GM12878 (cell line): Measurements from ENCODE around the gene GGCX. TPM values are rescaled to one million over a fixed set of nuclear protein-coding genes. Genes with fewer than 3 reads are reported as not detected.
A peak's percentile ranks its signal among the peaks of the same experiment; 100 is the strongest.

Source experiments
- EP300 ChIP-seq, 2 experiments: fragments of 150-350 bp in 1 of 2; IDR thresholded peaks; 2 replicates each; pipeline ENCODE4 v1.6.1; 2011 to 2012; ENCODE audit warnings: low read depth in 2 of 2, low read length in 2 of 2, borderline replicate concordance in 1 of 2, improper control_type of control experiment in 1 of 2, inconsistent platforms in 1 of 2; ENCODE audit not compliant: control insufficient read depth in 1 of 2
- FOS ChIP-seq: IDR thresholded peaks from 3 replicates; pipeline ENCODE4 v1.6.1; 2011; ENCODE audit warnings: borderline replicate concordance; ENCODE audit not compliant: insufficient read length; ENCODE audit errors: extremely low read depth
- IKZF2 ChIP-seq, 2 experiments: fragments of 450-650 bp; IDR thresholded peaks; 2 replicates each; pipeline ENCODE4 v1.6.1; 2017; ENCODE audit warnings: mild to moderate bottlenecking in 2 of 2, moderate library complexity in 2 of 2
- IRF4 ChIP-seq: IDR thresholded peaks from 2 replicates; pipeline ENCODE4 v1.6.1; 2011; ENCODE audit warnings: low read depth, low read length
- MXI1 ChIP-seq: fragments of 150-350 bp; IDR thresholded peaks from 2 replicates; pipeline ENCODE4 v1.6.1; 2011; ENCODE audit warnings: low read depth, mild to moderate bottlenecking, inconsistent platforms, low read length, improper control_type of control experiment
- NFYA ChIP-seq: IDR thresholded peaks from 2 replicates; pipeline ENCODE4 v1.6.1; 2011; ENCODE audit warnings: low read depth, mild to moderate bottlenecking, low read length, improper control_type of control experiment, borderline replicate concordance
- RB1 ChIP-seq: fragments of 450-650 bp; formaldehyde crosslinking; IDR thresholded peaks from 2 replicates; pipeline ENCODE4 v1.6.1; 2017; ENCODE audit warnings: mild to moderate bottlenecking, borderline replicate concordance
- SUZ12 ChIP-seq: fragments of 200-600 bp; sonication (generic); IDR thresholded peaks from one replicate; pipeline ENCODE4 v1.6.1; 2018; ENCODE audit warnings: antibody characterized with exemption, mild to moderate bottlenecking; ENCODE audit not compliant: unreplicated experiment
- polyA plus RNA-seq, 11 experiments: library from polyadenylated mRNA; depleted of rRNA in 4 of 11; unstranded in 6 of 11; stranded (reverse) in 5 of 11; fragments of >200 nt; fragmentation: Nextera tagmentation in 4 of 11; fragmentation: Illumina TruSeq in 1 of 11; extraction: Ambion mirVana in 4 of 11; extraction: Trizol in 1 of 11; gene quantifications; 1 replicate in 1 of 11; 2 replicates in 10 of 11; pipeline versions ENCODE4 v1.2.1 to v1.2.3, GENCODE V29; 2011 to 2016; ENCODE audit warnings: inconsistent platforms in 2 of 11, missing spikeins in 2 of 11, low read depth in 1 of 11
- total RNA-seq, 4 experiments: library from RNA; depleted of rRNA in 3 of 4; stranded (reverse); fragments of >200 nt in 3 of 4; fragmentation: Illumina TruSeq in 1 of 4; extraction: Trizol in 1 of 4; gene quantifications; 2 replicates each; pipeline versions ENCODE4 v1.2.1 to v1.2.3, GENCODE V29; 2013 to 2021
- TF ChIP-seq, protein P1 (sequence below): fragments of 450-650 bp; formaldehyde crosslinking; IDR thresholded peaks from 2 replicates; pipeline ENCODE4 v1.5.0; 2022; ENCODE audit warnings: mild to moderate bottlenecking, missing genetic modification characterization
- TF ChIP-seq, protein P2 (sequence below): fragments of 450-650 bp; IDR thresholded peaks from 2 replicates; pipeline ENCODE4 v1.6.1; 2016; ENCODE audit warnings: mild to moderate bottlenecking
- TF ChIP-seq, protein P3 (sequence below): IDR thresholded peaks from 2 replicates; pipeline ENCODE4 v1.6.1; 2011; ENCODE audit warnings: borderline replicate concordance, low read depth, mild to moderate bottlenecking, moderate library complexity, low read length; ENCODE audit not compliant: insufficient read depth, poor library complexity, severe bottlenecking
- TF ChIP-seq, protein P4 (sequence below): fragments of 450-650 bp; IDR thresholded peaks from 2 replicates; pipeline ENCODE4 v1.6.1; 2016; ENCODE audit warnings: mild to moderate bottlenecking, moderate library complexity, borderline replicate concordance

Gene GGCX
- total and polyA plus RNA-seq, 10 of the 15 experiments (the other 5 are each of a cell fraction or from before 2014, with no cell fraction given) = 18.1 to 52.7 (median 25.0) TPM

DNA sequence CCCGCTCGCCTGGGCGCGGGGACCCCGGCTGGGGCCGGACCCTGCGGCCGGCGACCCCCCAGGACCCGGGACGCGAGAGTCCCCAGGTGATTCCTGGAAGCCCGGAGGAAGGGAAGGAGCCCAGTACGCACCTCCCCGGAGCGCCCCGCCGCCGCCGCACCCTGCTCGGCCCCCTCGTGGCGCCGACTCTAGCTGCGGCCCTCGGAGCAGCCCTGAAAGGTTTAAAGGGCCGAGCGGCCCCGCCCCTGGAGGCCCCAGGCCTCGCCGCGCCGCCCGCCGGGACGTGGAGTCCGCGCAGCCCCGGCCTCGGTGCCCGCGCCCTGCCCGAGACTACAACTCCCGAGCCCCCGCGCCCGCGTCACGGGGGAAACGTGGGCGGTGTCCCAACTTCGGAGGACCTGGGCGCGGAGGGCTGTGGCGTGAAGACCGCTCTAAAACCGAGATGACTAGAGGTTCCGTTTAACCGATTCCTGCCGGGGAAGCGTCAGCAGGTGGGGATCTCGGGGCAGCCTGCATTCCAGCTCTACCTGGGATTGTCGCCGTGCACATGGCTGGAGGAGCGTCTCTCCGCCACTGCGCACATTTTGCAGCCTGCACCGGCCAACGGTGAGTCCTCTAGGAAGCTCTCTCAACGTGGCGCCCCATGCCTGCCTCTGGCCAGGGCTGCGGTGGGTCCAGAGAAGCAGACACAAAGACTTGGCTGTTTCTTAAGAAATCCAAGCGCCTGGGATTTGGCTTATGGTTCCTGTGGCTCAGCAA is 41.4 kb upstream of the GGCX start, which contains the start of gene TMEM150A (continued):
- TF ChIP-seq, protein P1, sequence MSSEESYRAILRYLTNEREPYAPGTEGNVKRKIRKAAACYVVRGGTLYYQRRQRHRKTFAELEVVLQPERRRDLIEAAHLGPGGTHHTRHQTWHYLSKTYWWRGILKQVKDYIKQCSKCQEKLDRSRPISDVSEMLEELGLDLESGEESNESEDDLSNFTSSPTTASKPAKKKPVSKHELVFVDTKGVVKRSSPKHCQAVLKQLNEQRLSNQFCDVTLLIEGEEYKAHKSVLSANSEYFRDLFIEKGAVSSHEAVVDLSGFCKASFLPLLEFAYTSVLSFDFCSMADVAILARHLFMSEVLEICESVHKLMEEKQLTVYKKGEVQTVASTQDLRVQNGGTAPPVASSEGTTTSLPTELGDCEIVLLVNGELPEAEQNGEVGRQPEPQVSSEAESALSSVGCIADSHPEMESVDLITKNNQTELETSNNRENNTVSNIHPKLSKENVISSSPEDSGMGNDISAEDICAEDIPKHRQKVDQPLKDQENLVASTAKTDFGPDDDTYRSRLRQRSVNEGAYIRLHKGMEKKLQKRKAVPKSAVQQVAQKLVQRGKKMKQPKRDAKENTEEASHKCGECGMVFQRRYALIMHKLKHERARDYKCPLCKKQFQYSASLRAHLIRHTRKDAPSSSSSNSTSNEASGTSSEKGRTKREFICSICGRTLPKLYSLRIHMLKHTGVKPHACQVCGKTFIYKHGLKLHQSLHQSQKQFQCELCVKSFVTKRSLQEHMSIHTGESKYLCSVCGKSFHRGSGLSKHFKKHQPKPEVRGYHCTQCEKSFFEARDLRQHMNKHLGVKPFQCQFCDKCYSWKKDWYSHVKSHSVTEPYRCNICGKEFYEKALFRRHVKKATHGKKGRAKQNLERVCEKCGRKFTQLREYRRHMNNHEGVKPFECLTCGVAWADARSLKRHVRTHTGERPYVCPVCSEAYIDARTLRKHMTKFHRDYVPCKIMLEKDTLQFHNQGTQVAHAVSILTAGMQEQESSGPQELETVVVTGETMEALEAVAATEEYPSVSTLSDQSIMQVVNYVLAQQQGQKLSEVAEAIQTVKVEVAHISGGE (CRISPR knock-in tag) = no peak
- TF ChIP-seq RB1 (no peak), EP300 (IDR thresholded peaks at IDR 0.05; ENCODE audit: borderline replicate concordance in 1 of 2, control insufficient read depth in 1 of 2, low read depth in 2 of 2, low read length in 2 of 2) (no peak), NFYA (no peak), SUZ12 (no peak), FOS (no peak), MXI1 (peak; percentile 94), IRF4 (0 out of 2 replicates have a peak, but pooled peaks have one; percentile 29), IKZF2 (IDR thresholded peaks at IDR 0.05) (no peak)
- TF ChIP-seq, protein P2, sequence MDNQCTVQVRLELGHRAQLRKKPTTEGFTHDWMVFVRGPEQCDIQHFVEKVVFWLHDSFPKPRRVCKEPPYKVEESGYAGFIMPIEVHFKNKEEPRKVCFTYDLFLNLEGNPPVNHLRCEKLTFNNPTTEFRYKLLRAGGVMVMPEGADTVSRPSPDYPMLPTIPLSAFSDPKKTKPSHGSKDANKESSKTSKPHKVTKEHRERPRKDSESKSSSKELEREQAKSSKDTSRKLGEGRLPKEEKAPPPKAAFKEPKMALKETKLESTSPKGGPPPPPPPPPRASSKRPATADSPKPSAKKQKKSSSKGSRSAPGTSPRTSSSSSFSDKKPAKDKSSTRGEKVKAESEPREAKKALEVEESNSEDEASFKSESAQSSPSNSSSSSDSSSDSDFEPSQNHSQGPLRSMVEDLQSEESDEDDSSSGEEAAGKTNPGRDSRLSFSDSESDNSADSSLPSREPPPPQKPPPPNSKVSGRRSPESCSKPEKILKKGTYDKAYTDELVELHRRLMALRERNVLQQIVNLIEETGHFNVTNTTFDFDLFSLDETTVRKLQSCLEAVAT = no peak
- TF ChIP-seq, protein P3, sequence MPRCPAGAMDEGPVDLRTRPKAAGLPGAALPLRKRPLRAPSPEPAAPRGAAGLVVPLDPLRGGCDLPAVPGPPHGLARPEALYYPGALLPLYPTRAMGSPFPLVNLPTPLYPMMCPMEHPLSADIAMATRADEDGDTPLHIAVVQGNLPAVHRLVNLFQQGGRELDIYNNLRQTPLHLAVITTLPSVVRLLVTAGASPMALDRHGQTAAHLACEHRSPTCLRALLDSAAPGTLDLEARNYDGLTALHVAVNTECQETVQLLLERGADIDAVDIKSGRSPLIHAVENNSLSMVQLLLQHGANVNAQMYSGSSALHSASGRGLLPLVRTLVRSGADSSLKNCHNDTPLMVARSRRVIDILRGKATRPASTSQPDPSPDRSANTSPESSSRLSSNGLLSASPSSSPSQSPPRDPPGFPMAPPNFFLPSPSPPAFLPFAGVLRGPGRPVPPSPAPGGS = no peak
- TF ChIP-seq, protein P4, sequence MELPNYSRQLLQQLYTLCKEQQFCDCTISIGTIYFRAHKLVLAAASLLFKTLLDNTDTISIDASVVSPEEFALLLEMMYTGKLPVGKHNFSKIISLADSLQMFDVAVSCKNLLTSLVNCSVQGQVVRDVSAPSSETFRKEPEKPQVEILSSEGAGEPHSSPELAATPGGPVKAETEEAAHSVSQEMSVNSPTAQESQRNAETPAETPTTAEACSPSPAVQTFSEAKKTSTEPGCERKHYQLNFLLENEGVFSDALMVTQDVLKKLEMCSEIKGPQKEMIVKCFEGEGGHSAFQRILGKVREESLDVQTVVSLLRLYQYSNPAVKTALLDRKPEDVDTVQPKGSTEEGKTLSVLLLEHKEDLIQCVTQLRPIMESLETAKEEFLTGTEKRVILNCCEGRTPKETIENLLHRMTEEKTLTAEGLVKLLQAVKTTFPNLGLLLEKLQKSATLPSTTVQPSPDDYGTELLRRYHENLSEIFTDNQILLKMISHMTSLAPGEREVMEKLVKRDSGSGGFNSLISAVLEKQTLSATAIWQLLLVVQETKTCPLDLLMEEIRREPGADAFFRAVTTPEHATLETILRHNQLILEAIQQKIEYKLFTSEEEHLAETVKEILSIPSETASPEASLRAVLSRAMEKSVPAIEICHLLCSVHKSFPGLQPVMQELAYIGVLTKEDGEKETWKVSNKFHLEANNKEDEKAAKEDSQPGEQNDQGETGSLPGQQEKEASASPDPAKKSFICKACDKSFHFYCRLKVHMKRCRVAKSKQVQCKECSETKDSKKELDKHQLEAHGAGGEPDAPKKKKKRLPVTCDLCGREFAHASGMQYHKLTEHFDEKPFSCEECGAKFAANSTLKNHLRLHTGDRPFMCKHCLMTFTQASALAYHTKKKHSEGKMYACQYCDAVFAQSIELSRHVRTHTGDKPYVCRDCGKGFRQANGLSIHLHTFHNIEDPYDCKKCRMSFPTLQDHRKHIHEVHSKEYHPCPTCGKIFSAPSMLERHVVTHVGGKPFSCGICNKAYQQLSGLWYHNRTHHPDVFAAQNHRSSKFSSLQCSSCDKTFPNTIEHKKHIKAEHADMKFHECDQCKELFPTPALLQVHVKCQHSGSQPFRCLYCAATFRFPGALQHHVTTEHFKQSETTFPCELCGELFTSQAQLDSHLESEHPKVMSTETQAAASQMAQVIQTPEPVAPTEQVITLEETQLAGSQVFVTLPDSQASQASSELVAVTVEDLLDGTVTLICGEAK = no peak
